Hematopoietic multipotent progenitor cell treated with erythropoietin and hydrocortisone succinate and interleukin-3 and kit ligand, for 8 days (in vitro differentiated cells): ENCODE results near the gene C14orf180.

ENCODE experiments used
- DNase-seq: peaks from one replicate; pipeline ENCODE4 v3.0.0-alpha.2; 2015

The C14orf180 gene

GRCh38 chr14:104595911-104596450 is 16.4 kb downstream of the C14orf180 start:
- no peak for DNase-seq

- DNase-seq, result no peak
These were observed 16.9 kb downstream of the C14orf180 start for GRCh38 chr14:104596451-104596918.

GRCh38 chr14:104596927-104597351 is 17.4 kb downstream of the C14orf180 start:
- no peak for DNase-seq

- no peak for DNase-seq
These were observed 18.0 kb downstream of the C14orf180 start for GRCh38 chr14:104597576-104597975.

- no peak for DNase-seq
These were observed 18.7 kb downstream of the C14orf180 start for GRCh38 chr14:104598039-104598909.

- DNase-seq, result no peak
These were observed 19.3 kb downstream of the C14orf180 start for GRCh38 chr14:104598910-104599273.

- no peak for DNase-seq
These were observed 19.9 kb downstream of the C14orf180 start for GRCh38 chr14:104599446-104599845.

GRCh38 chr14:104600141-104600643 is 20.6 kb downstream of the C14orf180 start:
- no peak for DNase-seq

- no peak for DNase-seq
These were observed 21.2 kb downstream of the C14orf180 start for GRCh38 chr14:104600805-104601204.

- DNase-seq, result no peak
These were observed 22.2 kb downstream of the C14orf180 start for GRCh38 chr14:104601786-104602185.

GRCh38 chr14:104602315-104602932 is 22.9 kb downstream of the C14orf180 start:
- no peak for DNase-seq

GRCh38 chr14:104602933-104603325 is 23.4 kb downstream of the C14orf180 start:
- no peak for DNase-seq

GRCh38 chr14:104603711-104604401 is 24.3 kb downstream of the C14orf180 start:
- DNase-seq, result no peak

GRCh38 chr14:104604458-104605449 is 25.2 kb downstream of the C14orf180 start, which contains the start of gene TMEM179:
TMEM179 (minus strand) TSS chr14:104604772; CDS start chr14:104604741, 31 bp downstream.
- DNase-seq, result peak; percentile 13

GRCh38 chr14:104609666-104610065 is 30.1 kb downstream of the C14orf180 start:
- DNase-seq, result no peak

- DNase-seq, result no peak
These were observed 31.3 kb downstream of the C14orf180 start for GRCh38 chr14:104610749-104611310.

- no peak for DNase-seq
These were observed 32.3 kb downstream of the C14orf180 start for GRCh38 chr14:104611881-104612280.

- no peak for DNase-seq
These were observed 34.7 kb downstream of the C14orf180 start for GRCh38 chr14:104614126-104614812.

- DNase-seq, result no peak
These were observed 45.4 kb downstream of the C14orf180 start for GRCh38 chr14:104624939-104625338.

GRCh38 chr14:104632781-104633180 is 53.2 kb downstream of the C14orf180 start:
- DNase-seq, result no peak
